Ectodermal cell (in vitro differentiated cells): ENCODE results near the gene TSHZ2.

Source experiments
- H3K27ac ChIP-seq: 2 replicates; pipeline ENCODE4 v1.7.0; 2013; ENCODE audit warnings: mild to moderate bottlenecking, low read depth, low read length; ENCODE audit not compliant: insufficient read depth, poor library complexity, severe bottlenecking
- H3K27me3 ChIP-seq: 2 replicates; pipeline ENCODE4 v1.7.0; 2013; ENCODE audit warnings: mild to moderate bottlenecking, low read length; ENCODE audit not compliant: insufficient read depth, control insufficient read depth, poor library complexity, severe bottlenecking
- H3K36me3 ChIP-seq: one replicate; pipeline ENCODE4 v1.7.0; 2013; ENCODE audit warnings: low read length; ENCODE audit not compliant: control insufficient read depth, insufficient read depth
- H3K4me1 ChIP-seq: one replicate; pipeline ENCODE4 v1.7.0; 2013; ENCODE audit warnings: low read length; ENCODE audit not compliant: control insufficient read depth, insufficient read depth
- H3K4me3 ChIP-seq: 2 replicates; pipeline ENCODE4 v1.7.0; 2013; ENCODE audit warnings: low read depth, low read length, control low read depth; ENCODE audit not compliant: insufficient read depth
- H3K9me3 ChIP-seq: 2 replicates; pipeline ENCODE4 v1.7.0; 2013; ENCODE audit warnings: mild to moderate bottlenecking, low read length, moderate library complexity; ENCODE audit not compliant: control insufficient read depth
- WGBS, 2 experiments: methylation state at CpG; one replicate each; pipeline ENCODE4 v1.1.7; 2013; ENCODE audit warnings: missing lambda C conversion rate in 2 of 2; 5-methylcytosine and 5-hydroxymethylcytosine counted together

The TSHZ2 gene

DNA sequence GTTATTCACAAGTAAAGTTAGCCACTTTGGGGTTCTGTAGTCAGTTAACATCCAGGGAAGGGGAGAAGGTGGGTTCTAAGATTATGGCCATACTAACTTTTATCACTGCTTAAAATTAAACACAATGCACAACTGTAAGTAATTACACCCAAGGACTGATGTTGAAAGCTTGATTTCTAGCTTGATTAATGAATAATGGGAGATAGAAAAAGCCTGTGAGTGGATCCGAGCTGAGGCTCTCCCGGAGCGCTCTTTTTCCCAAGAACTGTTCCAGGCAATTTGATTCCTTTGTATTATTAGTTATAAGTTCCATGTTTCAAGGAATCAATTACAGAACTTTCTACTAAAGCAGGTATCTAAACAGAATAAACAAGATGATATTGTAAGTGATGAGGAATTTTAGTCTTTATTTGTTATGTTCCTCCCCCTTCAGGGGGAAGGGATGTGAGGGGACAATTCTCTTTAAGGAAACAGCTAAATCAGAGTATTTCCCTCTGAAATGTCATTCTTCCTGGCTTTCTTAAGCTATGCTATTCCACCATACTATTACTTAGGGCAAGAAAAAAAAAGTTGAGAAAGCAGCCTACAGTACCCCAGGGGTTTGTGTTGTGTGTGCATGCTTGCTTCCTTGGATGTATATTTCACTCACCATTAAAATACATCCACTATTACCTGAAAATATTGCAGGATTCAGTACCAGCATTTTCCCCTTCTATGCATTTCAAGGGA, 3.8 kb downstream of the TSHZ2 start:
- no peaks in the 10 kb centered on the region for H3K9me3 ChIP-seq
- peaks cover 20% of the 10 kb centered on the region for H3K4me1 ChIP-seq
- no peak overlapping the region for H3K27ac ChIP-seq
- no peaks in the 10 kb centered on the region for H3K36me3 ChIP-seq
- WGBS, 2 experiments, result 86 to 94% methylated on average over 1 to 3 of the region's 3 CpGs
- H3K4me3 ChIP-seq, result no peak overlapping the region
- H3K27me3 ChIP-seq, result peaks cover 11% of the 10 kb centered on the region

DNA sequence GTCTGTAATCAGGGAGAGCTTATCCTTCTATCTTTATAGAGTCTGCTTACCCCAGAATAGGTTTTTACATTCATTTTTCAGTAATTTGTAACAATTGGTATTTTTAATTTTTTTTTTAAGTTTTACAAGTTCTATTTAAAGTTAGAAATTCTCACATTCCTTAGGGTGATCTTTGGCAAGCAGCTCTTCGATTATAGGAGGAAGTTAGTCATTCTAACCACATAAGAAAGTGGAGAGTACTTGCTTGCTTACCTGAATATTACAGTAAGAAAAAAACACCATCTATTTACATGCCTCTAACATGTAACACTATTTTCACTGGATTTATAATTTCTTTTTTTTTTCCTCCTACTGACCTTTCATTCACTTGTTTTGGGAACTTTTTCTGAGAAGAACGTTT, 6.7 kb downstream of the TSHZ2 start:
- H3K4me3 ChIP-seq, result no peak overlapping the region
- WGBS, 2 experiments, result 83% methylated on average over 2 of the region's 2 CpGs; no CpG with 5 or more reads in 1 of the 2 experiments
- H3K27me3 ChIP-seq, result no peaks in the 10 kb centered on the region
- peaks cover 20% of the 10 kb centered on the region for H3K4me1 ChIP-seq
- no peak overlapping the region for H3K27ac ChIP-seq
- no peaks in the 10 kb centered on the region for H3K36me3 ChIP-seq
- H3K9me3 ChIP-seq, result no peaks in the 10 kb centered on the region

DNA sequence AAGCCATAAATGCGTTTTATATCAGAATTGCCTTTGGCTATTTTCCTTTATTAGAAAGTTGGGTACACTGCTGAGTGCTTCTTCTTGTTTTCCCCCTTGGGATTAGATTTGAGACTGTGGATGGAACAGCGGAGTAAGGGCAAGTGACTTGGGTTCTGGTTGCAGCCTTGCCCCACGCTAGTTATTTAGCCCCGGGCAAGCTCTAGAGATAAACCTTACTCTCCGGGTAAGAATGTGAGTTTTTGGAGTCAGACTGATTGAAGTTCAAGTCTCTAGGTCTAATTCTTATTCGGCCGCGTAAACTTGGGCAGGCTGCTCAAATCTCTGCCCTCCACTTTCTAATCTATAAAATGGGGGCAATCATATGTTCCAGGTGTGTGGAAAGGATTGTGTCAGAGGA, 8.9 kb downstream of the TSHZ2 start:
- 94 to 97% methylated on average over 8 of the region's 8 CpGs for WGBS, 2 experiments
- H3K4me1 ChIP-seq, result peaks cover 14% of the 10 kb centered on the region
- H3K27ac ChIP-seq, result no peak overlapping the region
- no peaks in the 10 kb centered on the region for H3K27me3 ChIP-seq
- no peak overlapping the region for H3K4me3 ChIP-seq
- H3K9me3 ChIP-seq, result no peaks in the 10 kb centered on the region
- H3K36me3 ChIP-seq, result no peaks in the 10 kb centered on the region

DNA sequence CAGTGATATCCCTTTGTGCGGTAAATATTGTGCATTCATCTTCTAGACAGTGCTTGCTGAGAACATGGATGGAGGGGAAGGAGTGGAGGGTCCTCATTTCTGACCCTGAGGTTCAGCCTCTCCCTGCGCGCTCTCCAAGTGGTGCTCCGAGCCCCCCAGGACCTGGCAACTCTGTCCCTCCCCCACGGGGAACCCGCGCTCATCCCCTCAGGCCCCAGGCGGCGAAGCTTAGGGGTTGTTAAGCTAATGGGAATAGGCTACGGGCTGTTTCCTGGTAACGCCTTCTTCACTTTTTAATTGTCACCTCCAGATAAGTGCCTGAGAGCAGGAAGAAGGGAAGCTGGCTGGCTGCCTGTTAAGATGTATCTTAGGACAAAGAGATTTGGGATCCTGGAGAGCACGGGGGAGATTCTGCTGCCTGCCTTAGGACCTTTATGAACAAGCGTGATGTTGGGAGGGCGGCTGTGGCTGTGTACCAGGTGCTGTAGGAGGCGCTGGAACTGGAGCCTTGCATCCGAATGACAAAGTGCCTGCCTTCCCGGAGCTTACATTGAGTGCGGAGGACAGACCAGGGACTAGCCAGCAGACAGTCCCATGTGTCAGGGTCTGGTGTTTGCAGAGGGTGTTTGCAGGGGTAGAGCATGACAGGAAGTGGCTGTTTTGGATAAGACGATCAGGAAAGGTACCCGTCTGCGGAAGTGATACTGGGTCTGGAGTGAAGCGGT, 11.7 kb downstream of the TSHZ2 start:
- Histone ChIP-seq H3K9me3 (no peaks in the 10 kb centered on the region), H3K27ac (no peak overlapping the region), H3K27me3 (no peaks in the 10 kb centered on the region), H3K4me1 (no peaks in the 10 kb centered on the region), H3K36me3 (no peaks in the 10 kb centered on the region), H3K4me3 (no peak overlapping the region)
- 82 to 85% methylated on average over 22 of the region's 22 CpGs for whole genome bisulfite sequencing, 2 experiments

DNA sequence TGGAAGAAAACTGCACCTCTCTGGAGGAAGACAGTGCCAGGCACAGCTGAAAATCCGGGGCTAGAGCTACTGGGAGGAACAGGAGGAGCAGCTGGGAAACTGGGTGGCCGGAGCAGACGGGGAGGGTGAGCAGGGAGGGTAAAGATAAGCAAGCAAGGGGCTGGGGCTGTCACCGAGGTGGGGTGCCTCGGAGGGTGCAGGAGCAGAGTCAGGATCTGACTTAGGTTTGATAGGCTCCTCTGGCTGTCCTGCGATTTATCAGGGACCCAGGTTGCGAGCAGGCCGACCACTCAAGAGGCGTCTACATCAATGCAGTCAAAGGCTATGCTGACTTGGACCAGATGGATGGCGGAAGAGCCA, 12.3 kb downstream of the TSHZ2 start:
- Histone ChIP-seq H3K27me3 (no peaks in the 10 kb centered on the region), H3K4me3 (no peak overlapping the region), H3K4me1 (no peaks in the 10 kb centered on the region), H3K27ac (no peak overlapping the region), H3K36me3 (no peaks in the 10 kb centered on the region), H3K9me3 (no peaks in the 10 kb centered on the region)
- WGBS, 2 experiments, result 93 to 94% methylated on average over 10 of the region's 10 CpGs

DNA sequence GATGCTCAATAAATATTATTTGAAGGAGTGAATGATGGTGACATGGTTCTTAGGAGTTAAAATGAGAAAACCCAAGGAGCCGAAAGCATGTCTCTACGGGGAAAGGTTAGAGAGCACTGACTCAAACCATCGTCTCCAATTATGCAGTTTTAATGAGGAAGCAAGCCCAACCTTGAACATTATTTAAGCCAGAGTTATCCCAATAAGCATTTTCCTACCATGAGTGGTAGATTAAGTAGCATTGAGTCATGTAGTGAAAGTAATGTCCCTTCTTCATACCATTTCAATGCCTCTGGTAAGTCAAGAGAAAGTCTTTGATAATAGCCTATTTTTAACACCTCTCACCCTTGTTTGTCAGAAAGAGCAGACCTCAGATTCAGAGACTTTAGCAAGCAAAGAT, 13.5 kb downstream of the TSHZ2 start:
- H3K36me3 ChIP-seq, result no peaks in the 10 kb centered on the region
- no peaks in the 10 kb centered on the region for H3K27me3 ChIP-seq
- 94 to 100% methylated on average over 3 of the region's 3 CpGs for WGBS, 2 experiments
- no peaks in the 10 kb centered on the region for H3K4me1 ChIP-seq
- H3K4me3 ChIP-seq, result no peak overlapping the region
- H3K27ac ChIP-seq, result no peak overlapping the region
- H3K9me3 ChIP-seq, result no peaks in the 10 kb centered on the region

DNA sequence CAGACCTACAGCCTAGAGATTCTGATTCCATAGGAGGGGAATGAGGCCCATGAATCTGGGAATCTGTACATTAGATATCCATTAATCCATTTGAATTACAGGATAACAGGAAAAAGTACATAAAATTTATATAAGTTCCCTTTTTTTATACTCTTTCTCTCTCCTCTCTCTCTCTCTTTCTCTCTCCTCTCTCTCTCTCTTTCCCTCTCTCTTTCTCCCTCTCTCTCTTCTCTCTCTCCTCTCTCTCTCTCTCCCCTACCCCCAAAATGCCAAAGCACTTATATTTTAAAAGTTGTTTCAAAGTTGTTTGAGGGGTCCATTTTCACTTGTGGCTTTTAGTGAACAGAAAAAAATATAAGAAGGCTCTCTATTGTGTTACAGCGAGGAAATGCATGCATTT, 15.1 kb downstream of the TSHZ2 start:
- no peak overlapping the region for H3K27ac ChIP-seq
- H3K4me3 ChIP-seq, result no peak overlapping the region
- H3K36me3 ChIP-seq, result no peaks in the 10 kb centered on the region
- no peaks in the 10 kb centered on the region for H3K27me3 ChIP-seq
- no peaks in the 10 kb centered on the region for H3K4me1 ChIP-seq
- H3K9me3 ChIP-seq, result no peaks in the 10 kb centered on the region
- WGBS, 2 experiments, result 88 to 96% methylated on average over 1 of the region's 1 CpG

DNA sequence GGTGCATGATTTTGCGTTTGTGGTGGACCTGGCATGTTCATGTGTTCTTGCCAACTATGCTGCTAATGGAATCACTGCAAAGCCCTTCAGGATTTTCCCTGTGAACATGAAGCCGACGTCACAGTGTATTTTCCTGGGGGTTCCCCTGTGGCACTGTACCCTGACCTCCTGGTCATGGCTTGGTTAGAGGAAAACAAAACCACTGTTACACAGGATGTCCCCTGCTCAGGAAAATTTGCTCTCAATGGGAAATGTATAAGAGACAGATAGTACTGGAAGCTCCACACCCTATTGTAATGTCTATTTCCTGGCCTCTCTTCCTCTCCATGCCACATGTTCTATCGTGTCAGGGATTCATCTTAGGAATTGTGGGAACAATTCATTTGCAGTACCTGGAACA, 19.7 kb downstream of the TSHZ2 start:
- H3K4me3 ChIP-seq, result no peak overlapping the region
- no peak overlapping the region for H3K27ac ChIP-seq
- H3K9me3 ChIP-seq, result no peaks in the 10 kb centered on the region
- H3K27me3 ChIP-seq, result no peaks in the 10 kb centered on the region
- WGBS, 2 experiments, result 89 to 94% methylated on average over 4 of the region's 4 CpGs
- H3K4me1 ChIP-seq, result no peaks in the 10 kb centered on the region
- H3K36me3 ChIP-seq, result no peaks in the 10 kb centered on the region

DNA sequence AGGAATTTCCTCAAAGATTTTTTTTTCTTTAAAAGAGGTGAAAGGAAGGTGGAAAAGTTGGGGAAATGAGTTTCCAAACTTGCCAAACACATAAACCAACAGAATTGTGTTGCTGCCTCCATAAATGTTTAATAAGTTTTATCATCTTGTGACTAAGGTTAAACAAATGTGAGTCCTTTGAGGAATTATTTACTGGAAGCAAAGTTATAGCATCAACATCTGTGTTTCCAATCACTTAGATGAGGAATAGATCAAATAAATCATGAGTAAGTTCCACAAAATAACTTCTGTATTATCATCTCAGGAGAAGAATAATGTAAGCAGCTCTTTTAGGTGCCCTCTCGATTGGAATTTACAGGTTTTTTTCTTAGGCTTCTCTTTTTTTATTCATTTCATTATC, 20.5 kb downstream of the TSHZ2 start:
- no peak overlapping the region for H3K27ac ChIP-seq
- H3K4me3 ChIP-seq, result no peak overlapping the region
- WGBS, 2 experiments, result 86 to 88% methylated on average over 1 of the region's 1 CpG
- no peaks in the 10 kb centered on the region for H3K27me3 ChIP-seq
- no peaks in the 10 kb centered on the region for H3K9me3 ChIP-seq
- H3K36me3 ChIP-seq, result no peaks in the 10 kb centered on the region
- no peaks in the 10 kb centered on the region for H3K4me1 ChIP-seq

DNA sequence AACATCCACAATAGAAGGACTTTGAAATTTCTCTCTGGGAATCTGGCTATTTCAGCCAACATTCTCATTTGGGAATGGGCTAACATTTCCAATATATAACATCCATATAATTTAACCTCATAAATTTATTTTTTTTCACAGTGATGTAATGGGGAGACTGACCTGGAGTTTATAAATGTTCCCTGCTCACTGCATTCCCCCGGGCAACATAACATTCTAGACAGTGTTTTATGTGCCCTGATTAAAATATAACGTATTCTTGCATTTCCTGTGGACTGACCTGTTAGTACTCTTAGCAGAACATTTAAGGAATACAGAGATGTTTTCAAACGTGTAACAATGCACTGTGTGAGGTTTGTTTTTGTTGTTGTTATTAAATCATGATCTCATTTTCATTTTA, 20.9 kb downstream of the TSHZ2 start:
- no peak overlapping the region for H3K27ac ChIP-seq
- no peaks in the 10 kb centered on the region for H3K4me1 ChIP-seq
- 80 to 87% methylated on average over 3 of the region's 3 CpGs for WGBS, 2 experiments
- no peak overlapping the region for H3K4me3 ChIP-seq
- no peaks in the 10 kb centered on the region for H3K27me3 ChIP-seq
- H3K36me3 ChIP-seq, result no peaks in the 10 kb centered on the region
- no peaks in the 10 kb centered on the region for H3K9me3 ChIP-seq
